ENCODE data around the gene C5orf58. TPM values are rescaled to one million over a fixed set of nuclear protein-coding genes. Genes with fewer than 3 reads are reported as not detected.
A peak's percentile ranks its signal among the peaks of the same experiment; 100 is the strongest.

Gene C5orf58
- total and polyA plus RNA-seq, 5 donors = 0.47 to 0.75 (median 0.58) TPM; not detected in 1

DNA sequence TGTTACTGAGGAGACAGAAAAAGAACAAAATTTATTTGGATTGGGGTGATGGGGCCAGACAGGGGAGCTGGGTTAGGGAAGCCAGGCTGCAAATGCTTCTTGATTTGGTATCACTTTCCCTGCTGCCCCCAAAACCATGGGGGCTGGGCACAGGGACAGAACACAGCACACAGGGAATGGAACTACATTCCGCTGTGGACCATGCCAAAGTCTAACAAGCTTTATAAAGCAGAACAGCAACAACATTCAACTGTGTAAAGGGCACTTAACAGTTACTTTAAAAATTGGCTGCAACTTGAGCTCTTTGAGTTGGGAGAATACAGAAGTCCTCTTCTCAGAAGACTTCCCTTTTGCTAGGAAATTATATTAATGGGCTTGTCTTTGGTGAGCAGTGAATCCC lies 23.8 kb downstream of the C5orf58 start:
- no peak for DNase-seq
- Histone ChIP-seq H3K27me3 (ENCODE audit: control insufficient read depth, insufficient read depth) (no peaks in the 10 kb centered on the region), H3K4me3 (ENCODE audit: low read length) (no peak overlapping the region), H3K27ac (ENCODE audit: low read length) (no peak overlapping the region), H3K9me3 (ENCODE audit: control insufficient read depth, low read length) (no peaks in the 10 kb centered on the region), H3K4me1 (ENCODE audit: control insufficient read depth, insufficient read depth, low read length) (no peaks in the 10 kb centered on the region)
- ATAC-seq = no peak
- intact Hi-C loops (cut with DNase I) = no loop called here
- 82% methylated on average over 1 of the region's 1 CpG for WGBS

DNA sequence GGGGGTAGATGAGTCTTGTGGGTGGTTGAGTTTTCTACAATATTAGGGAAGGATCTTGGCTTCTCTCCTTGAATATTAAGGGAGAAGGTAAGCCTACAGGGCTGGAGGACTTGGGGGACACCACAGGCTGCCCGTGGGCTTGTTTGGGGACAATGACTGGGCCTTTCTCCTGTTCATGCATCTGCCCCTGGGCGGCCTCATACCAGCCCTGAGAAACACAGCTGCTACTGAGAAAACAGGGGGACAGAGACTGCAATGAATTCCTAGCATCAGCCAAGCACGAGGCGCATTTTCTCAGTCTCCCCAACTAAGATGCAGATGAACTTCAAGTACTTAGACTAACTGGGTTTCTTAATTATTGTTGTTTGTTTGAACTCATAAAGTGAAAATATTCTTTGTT lies 24.6 kb downstream of the C5orf58 start:
- ATAC-seq = no peak
- intact Hi-C loops (cut with DNase I) = no loop called here
- H3K27ac ChIP-seq (ENCODE audit: low read length) = no peak overlapping the region
- DNase-seq = peak in 1 of 3 donors; percentile 17
- H3K9me3 ChIP-seq (ENCODE audit: control insufficient read depth, low read length) = no peaks in the 10 kb centered on the region
- no peaks in the 10 kb centered on the region for H3K27me3 ChIP-seq (ENCODE audit: control insufficient read depth, insufficient read depth)
- 94% methylated on average over 4 of the region's 4 CpGs for WGBS
- H3K4me1 ChIP-seq (ENCODE audit: control insufficient read depth, insufficient read depth, low read length) = no peaks in the 10 kb centered on the region
- H3K4me3 ChIP-seq (ENCODE audit: low read length) = no peak overlapping the region

DNA sequence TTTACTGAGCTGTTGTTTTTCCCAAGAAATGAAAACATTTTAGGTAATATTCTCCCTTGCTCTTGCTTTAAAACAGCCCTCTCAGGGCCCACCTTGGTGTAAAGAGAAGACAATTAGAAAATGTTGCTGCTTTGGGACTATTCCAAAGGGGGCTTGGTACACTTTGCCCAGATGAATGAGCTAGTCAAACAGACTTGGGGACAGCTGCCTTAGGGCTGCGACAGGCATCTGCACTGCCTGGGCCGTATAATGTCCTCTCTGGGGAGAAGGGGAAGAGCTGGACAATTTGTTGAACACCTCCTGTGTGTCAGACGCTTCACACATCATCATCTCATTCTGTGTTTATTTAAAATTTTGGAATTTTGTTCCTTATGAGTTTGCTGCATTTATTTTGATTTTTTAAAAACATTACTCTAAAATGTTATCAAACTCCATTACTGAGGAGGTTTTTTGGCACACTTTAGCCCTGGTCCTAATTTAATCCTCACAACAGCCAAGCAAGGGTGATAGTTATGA lies 28.8 kb downstream of the C5orf58 start:
- ATAC-seq (no peak), DNase-seq (no peak)
- no peaks in the 10 kb centered on the region for H3K27me3 ChIP-seq (ENCODE audit: control insufficient read depth, insufficient read depth)
- no peaks in the 10 kb centered on the region for H3K4me1 ChIP-seq (ENCODE audit: control insufficient read depth, insufficient read depth, low read length)
- H3K9me3 ChIP-seq (ENCODE audit: control insufficient read depth, low read length) = no peaks in the 10 kb centered on the region
- H3K4me3 ChIP-seq (ENCODE audit: low read length) = no peak overlapping the region
- intact Hi-C loops (cut with DNase I) = no loop called here
- WGBS = 78% methylated on average over 3 of the region's 3 CpGs
- no peak overlapping the region for H3K27ac ChIP-seq (ENCODE audit: low read length)

DNA sequence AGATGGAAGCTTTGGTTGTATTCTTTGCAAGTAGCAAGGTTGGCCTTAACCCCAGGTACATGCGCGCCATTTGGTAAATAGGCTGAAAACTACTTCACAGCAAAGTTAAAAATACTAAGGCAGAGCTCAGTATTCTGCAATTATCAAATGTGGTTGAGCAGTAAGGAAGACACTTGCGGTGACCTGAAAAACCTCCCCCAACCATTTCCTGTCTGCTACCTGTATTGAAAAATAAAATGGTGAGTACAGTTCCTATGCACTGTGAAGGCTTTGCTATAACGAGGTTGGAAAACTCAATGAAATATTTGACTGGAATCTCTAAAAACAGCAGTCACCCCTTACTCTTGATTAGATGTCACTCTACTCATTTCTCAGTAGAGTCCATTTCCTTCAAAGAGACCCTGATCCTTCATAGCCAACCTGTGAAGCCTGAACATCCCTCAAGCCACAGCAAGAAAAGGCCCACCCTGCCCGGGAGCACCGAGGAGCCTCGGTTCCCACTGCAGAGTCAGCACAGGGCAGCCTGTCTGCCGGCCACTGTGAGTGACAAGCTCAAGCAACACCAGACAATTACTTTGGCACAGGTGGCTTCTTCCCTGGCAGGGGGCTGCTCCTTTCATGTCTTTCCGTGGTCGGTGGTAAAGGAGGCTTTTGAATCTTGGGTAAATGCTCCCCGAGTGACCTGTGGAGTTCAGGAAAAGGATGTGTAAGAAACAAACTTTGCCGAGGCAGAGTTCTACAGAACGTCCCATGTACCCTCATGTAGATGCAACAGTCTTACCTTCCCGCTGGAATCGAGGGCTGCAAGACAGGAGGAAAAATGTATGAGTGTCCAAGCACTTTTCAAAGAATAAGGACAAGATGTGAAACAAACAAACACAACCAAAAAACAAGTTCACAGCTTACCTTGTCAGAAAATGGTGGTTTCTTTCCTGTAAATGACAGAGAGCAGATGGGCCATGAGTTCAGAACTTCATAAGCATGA lies 29.6 kb downstream of the C5orf58 start:
- DNase-seq (peak in 1 of 3 donors; percentile 26), ATAC-seq (no peak)
- Histone ChIP-seq H3K4me3 (ENCODE audit: low read length) (no peak overlapping the region), H3K27me3 (ENCODE audit: control insufficient read depth, insufficient read depth) (no peaks in the 10 kb centered on the region), H3K9me3 (ENCODE audit: control insufficient read depth, low read length) (no peaks in the 10 kb centered on the region), H3K4me1 (ENCODE audit: control insufficient read depth, insufficient read depth, low read length) (no peaks in the 10 kb centered on the region), H3K27ac (ENCODE audit: low read length) (no peak overlapping the region)
- 85% methylated on average over 15 of the region's 15 CpGs for WGBS
- intact Hi-C loops (cut with DNase I) = no loop called here

DNA sequence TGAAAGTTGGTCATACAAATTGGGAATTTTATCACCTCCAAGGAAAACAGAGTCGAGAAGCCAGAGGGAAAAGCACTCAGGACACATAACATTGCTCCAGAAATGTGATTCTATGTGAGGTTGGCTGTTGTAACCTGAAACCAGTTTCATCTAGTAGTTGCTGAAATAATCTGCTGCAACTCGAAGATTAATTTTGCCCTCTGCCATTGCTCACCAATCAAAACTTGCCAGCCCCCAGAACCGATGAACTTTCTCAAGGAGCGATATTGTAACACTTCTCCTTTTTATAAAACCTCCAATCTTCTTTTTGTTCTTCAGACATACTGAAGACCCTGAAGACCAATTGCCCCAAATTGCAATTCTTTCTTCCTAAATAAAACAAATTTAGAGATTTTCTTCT lies 31.1 kb downstream of the C5orf58 start:
- Histone ChIP-seq H3K27ac (ENCODE audit: low read length) (no peak overlapping the region), H3K9me3 (ENCODE audit: control insufficient read depth, low read length) (no peaks in the 10 kb centered on the region), H3K4me1 (ENCODE audit: control insufficient read depth, insufficient read depth, low read length) (no peaks in the 10 kb centered on the region), H3K27me3 (ENCODE audit: control insufficient read depth, insufficient read depth) (no peaks in the 10 kb centered on the region), H3K4me3 (ENCODE audit: low read length) (no peak overlapping the region)
- intact Hi-C loops (cut with DNase I) = no loop called here
- 61% methylated on average over 4 of the region's 4 CpGs for WGBS
- no peak for ATAC-seq
- no peak for DNase-seq

DNA sequence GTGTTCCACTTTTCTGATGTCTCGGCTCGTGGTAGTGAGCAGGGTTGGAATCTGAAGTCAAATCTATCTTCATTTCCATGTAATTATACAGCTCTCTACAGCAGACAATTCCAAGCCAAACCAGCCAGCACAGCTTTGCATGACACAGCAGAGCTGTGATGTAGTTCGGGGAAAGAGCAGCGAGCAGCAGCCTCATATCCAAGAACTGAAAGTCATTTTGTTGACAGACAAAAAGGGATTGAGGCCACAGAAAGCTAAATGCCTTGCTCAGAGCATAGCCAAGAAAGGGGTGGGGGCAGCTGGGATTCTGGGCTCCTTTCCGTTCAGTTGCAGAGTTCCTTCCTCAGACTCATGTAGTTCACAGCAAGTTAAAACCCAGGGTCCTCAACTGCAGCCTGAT lies 32.7 kb downstream of the C5orf58 start:
- no peak overlapping the region for H3K27ac ChIP-seq (ENCODE audit: low read length)
- intact Hi-C loops (cut with DNase I) = loop anchor here in 2 of 4 donors (5.0 kb wide), 2 partner anchors 77 to 157 kb away; no protein-coding TSS in a partner anchor
- DNase-seq = peak; percentile 50 to 81 (median 76)
- WGBS = 39% methylated on average over 5 of the region's 5 CpGs
- H3K4me1 ChIP-seq (ENCODE audit: control insufficient read depth, insufficient read depth, low read length) = no peaks in the 10 kb centered on the region
- peak; percentile 75 to 85 for ATAC-seq
- no peak overlapping the region for H3K4me3 ChIP-seq (ENCODE audit: low read length)
- no peaks in the 10 kb centered on the region for H3K27me3 ChIP-seq (ENCODE audit: control insufficient read depth, insufficient read depth)
- H3K9me3 ChIP-seq (ENCODE audit: control insufficient read depth, low read length) = no peaks in the 10 kb centered on the region

DNA sequence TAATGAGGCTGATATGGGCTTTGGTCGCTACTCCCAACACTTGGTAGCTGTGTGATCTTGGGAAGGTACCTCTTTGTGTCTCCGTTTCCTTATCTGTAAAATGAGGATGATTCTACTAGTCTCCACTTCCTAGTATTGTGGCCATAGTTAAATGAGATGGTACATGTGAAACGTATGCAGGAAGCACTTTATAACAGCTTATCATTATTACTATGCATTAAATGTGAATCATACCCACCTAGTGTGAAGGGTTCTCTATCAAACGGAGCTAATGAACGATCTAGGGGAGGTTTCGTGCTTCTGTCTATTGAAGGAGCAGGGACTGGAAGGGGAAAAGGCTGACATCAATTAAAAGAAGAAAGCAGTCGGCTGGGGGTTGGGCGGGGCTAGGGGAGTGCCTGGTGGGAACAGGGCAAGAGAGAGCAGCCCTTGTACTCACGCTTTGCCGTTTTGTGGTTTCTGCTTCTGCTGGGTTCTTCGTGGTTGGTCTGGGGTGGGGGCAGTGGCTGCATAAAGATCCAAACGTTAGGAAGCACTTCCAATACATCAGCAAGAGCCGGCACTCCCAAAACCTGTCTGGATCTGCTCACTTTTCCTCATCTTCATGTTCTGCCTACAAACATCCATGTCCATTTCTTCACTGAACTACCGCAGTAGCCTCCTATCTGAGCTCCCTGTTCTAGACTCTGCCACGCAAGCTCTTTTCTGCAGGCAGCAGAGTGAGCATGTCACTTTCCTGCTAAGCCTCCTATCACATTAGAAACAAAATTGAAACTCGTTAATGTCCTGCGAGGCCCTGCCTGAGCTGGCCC lies 34.0 kb downstream of the C5orf58 start:
- ATAC-seq = no peak
- peak in 1 of 3 donors; percentile 60 for DNase-seq
- 66% methylated on average over 17 of the region's 17 CpGs for WGBS
- H3K4me3 ChIP-seq (ENCODE audit: low read length) = no peak overlapping the region
- no peak overlapping the region for H3K27ac ChIP-seq (ENCODE audit: low read length)
- H3K4me1 ChIP-seq (ENCODE audit: control insufficient read depth, insufficient read depth, low read length) = no peaks in the 10 kb centered on the region
- no peaks in the 10 kb centered on the region for H3K27me3 ChIP-seq (ENCODE audit: control insufficient read depth, insufficient read depth)
- intact Hi-C loops (cut with DNase I) = loop anchor here in 2 of 4 donors (5.0 kb wide), 2 partner anchors 76 to 156 kb away; no protein-coding TSS in a partner anchor
- H3K9me3 ChIP-seq (ENCODE audit: control insufficient read depth, low read length) = no peaks in the 10 kb centered on the region

DNA sequence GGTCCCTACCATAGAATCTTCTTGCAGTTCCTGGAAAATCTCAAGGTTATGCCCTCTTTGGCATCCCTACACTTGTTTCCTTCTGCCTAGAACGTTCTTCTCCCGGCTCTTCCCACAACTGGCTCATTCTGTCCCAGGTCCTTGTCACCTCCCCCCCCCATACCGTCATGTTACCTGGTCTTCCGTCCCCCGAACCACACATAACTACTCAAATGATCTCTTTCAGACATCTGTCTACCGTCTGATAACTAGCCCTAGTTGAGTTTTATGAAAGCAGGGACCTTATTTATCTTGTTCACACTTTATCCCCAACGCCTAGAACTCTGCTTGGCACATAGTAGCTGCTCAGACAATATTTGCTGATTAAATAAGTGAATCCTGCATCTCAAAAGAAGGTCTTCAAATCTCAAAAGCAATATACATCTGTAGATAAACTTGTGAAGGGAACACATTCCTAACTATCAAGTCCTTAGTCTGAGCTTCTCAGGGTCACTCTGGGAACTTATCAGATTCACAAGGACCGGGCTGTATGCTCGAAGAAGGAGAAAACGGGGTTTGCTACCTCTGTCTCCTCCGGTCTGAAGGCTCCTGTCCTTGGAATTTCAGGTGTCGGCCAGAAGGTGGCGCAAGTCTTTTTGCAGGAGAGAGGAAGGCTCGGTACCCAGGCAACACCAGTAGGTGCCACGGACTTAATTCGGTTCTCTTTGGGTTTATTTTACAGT lies 34.8 kb downstream of the C5orf58 start:
- ATAC-seq (peak; percentile 69 to 81), DNase-seq (peak; percentile 75 to 88 (median 85))
- WGBS = 30% methylated on average over 16 of the region's 16 CpGs
- no peak overlapping the region for H3K27ac ChIP-seq (ENCODE audit: low read length)
- no peaks in the 10 kb centered on the region for H3K9me3 ChIP-seq (ENCODE audit: control insufficient read depth, low read length)
- no peaks in the 10 kb centered on the region for H3K4me1 ChIP-seq (ENCODE audit: control insufficient read depth, insufficient read depth, low read length)
- H3K4me3 ChIP-seq (ENCODE audit: low read length) = no peak overlapping the region
- intact Hi-C loops (cut with DNase I) = loop anchor here in 2 of 4 donors (5.0 kb wide), 2 partner anchors 75 to 155 kb away; no protein-coding TSS in a partner anchor
- H3K27me3 ChIP-seq (ENCODE audit: control insufficient read depth, insufficient read depth) = no peaks in the 10 kb centered on the region

DNA sequence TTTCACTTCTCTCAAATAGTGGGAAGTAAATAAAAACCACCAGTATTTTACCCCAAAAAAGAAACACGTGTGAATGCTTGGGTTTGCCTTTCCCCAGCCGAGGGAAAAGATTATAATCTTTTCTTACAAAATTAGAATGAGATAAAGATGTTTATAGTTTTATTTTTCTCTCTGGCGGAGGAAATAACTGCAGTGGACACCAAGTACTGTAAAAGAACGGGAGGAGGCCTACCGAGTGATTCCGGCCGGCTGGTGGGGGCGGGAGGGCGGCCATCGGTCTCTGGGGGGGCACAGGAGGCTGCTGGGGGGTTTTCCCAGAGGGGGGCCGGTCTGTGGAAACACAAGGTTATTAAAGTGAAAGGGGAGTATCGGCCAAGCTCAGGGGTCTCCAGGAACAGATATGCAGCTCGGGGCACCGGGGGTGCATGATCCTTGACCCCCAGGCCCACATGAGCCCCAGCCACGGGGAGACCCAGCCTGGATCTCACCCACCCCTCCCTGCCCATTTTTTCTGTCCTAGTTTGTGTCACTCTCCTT lies 35.4 kb downstream of the C5orf58 start:
- Histone ChIP-seq H3K27ac (ENCODE audit: low read length) (no peak overlapping the region), H3K4me1 (ENCODE audit: control insufficient read depth, insufficient read depth, low read length) (no peaks in the 10 kb centered on the region), H3K27me3 (ENCODE audit: control insufficient read depth, insufficient read depth) (no peaks in the 10 kb centered on the region), H3K9me3 (ENCODE audit: control insufficient read depth, low read length) (no peaks in the 10 kb centered on the region), H3K4me3 (ENCODE audit: low read length) (no peak overlapping the region)
- ATAC-seq = no peak
- intact Hi-C loops (cut with DNase I) = loop anchor here in 2 of 4 donors (5.0 kb wide), 2 partner anchors 74 to 154 kb away; no protein-coding TSS in a partner anchor
- 34% methylated on average over 15 of the region's 15 CpGs for WGBS
- DNase-seq = peak in 1 of 3 donors; percentile 55

DNA sequence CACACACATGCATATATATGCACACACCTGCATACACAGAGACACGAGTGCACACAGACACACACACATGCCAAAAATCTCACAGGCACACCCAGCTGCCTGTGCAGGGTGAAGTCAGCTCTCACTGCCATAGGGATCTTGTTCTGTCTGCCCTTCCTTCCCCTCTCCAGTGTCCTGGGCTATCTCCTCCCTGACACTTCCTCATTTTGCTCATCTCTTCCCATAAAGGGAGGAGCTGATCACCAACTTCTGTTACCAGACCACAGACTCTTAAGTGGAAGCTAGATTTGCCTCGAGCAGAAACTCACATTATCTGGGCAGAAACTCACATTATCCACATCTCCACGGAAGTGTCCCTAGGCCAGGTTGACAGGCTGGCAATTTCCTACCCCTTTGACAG lies 36.1 kb downstream of the C5orf58 start:
- 63% methylated on average over 3 of the region's 3 CpGs for WGBS
- DNase-seq (no peak), ATAC-seq (peak; percentile 46 to 66)
- Histone ChIP-seq H3K9me3 (ENCODE audit: control insufficient read depth, low read length) (no peaks in the 10 kb centered on the region), H3K4me3 (ENCODE audit: low read length) (no peak overlapping the region), H3K27ac (ENCODE audit: low read length) (no peak overlapping the region), H3K27me3 (ENCODE audit: control insufficient read depth, insufficient read depth) (no peaks in the 10 kb centered on the region), H3K4me1 (ENCODE audit: control insufficient read depth, insufficient read depth, low read length) (no peaks in the 10 kb centered on the region)
- intact Hi-C loops (cut with DNase I) = loop anchor here in 2 of 4 donors (5.0 kb wide), 2 partner anchors 73 to 153 kb away; no protein-coding TSS in a partner anchor
